Sigmoid colon (tissue), 7 donors: ENCODE measurements around the gene LYL1. TPM values are rescaled to one million over a fixed set of nuclear protein-coding genes. Genes with fewer than 3 reads are reported as not detected.

Source experiments
- DNase-seq: peaks from one replicate; pipeline ENCODE4 v3.0.0-alpha.2; 2019
- H3K27ac ChIP-seq, 4 donors: fragments of 200-600 bp; sonication (generic); one replicate each; pipeline ENCODE4 v1.5.1; 2016 to 2019; ENCODE audit warnings: mild to moderate bottlenecking in 1 of 4
- H3K27me3 ChIP-seq, 3 donors: fragments of 200-600 bp; sonication (generic); one replicate each; pipeline ENCODE4 v1.5.1; 2019; ENCODE audit warnings: mild to moderate bottlenecking in 1 of 3
- H3K36me3 ChIP-seq, 4 donors: fragments of 200-600 bp; sonication (generic); one replicate each; pipeline ENCODE4 v1.5.1; 2016 to 2019
- H3K4me1 ChIP-seq, 4 donors: fragments of 200-600 bp; sonication (generic); one replicate each; pipeline ENCODE4 v1.5.1; 2017 to 2019
- H3K4me3 ChIP-seq, 4 donors: fragments of 200-600 bp; sonication (generic); one replicate each; pipeline ENCODE4 v1.5.1; 2017 to 2019; ENCODE audit warnings: mild to moderate bottlenecking in 2 of 4, moderate library complexity in 1 of 4
- H3K9me3 ChIP-seq, 4 donors: fragments of 200-600 bp in 3 of 4; sonication (generic) in 3 of 4; one replicate each; pipeline versions ENCODE4 v1.5.1 to v1.6.1; 2013 to 2019
- CTCF ChIP-seq, 4 experiments: fragments of 450-650 bp in 3 of 4; fragments of 200-600 bp in 1 of 4; IDR thresholded peaks; one replicate each; pipeline ENCODE4 v1.5.1; 2016 to 2019; ENCODE audit warnings: antibody characterized with exemption in 4 of 4, mild to moderate bottlenecking in 3 of 4, moderate library complexity in 2 of 4
- EP300 ChIP-seq, 4 donors: sonication (generic); formaldehyde crosslinking; IDR thresholded peaks; one replicate each; pipeline ENCODE4 v1.6.1; 2017; ENCODE audit warnings: antibody characterized with exemption in 4 of 4
- POLR2A ChIP-seq, 2 donors: fragments of 450-650 bp; IDR thresholded peaks; one replicate each; pipeline ENCODE4 v1.6.1; 2016; ENCODE audit warnings: antibody characterized with exemption in 2 of 2, mild to moderate bottlenecking in 2 of 2, moderate library complexity in 2 of 2
- POLR2AphosphoS5 ChIP-seq, 4 donors: sonication (generic); formaldehyde crosslinking; IDR thresholded peaks; one replicate each; pipeline ENCODE4 v1.6.1; 2017; ENCODE audit warnings: antibody characterized with exemption in 4 of 4
- WGBS, 2 donors: extraction: QIAGEN DNeasy Blood & Tissue Kit; methylation state at CpG; one replicate each; pipeline ENCODE4 v1.1.7; 2013; 5-methylcytosine and 5-hydroxymethylcytosine counted together
- intact Hi-C: fragments of 100-400 bp; cut with DNase I; formaldehyde crosslinking; loops from one replicate; pipeline ENCODE4 v1.15.1; 2023
- polyA plus RNA-seq, 3 donors: library from polyadenylated mRNA; stranded (reverse); fragments of 200-250 nt; gene quantifications; one replicate each; pipeline ENCODE4 v1.2.3, GENCODE V29; 2013
- total RNA-seq, 4 donors: library from RNA; depleted of rRNA; stranded (reverse); fragments of >200 nt; gene quantifications; one replicate each; pipeline ENCODE4 v1.1.0, GENCODE V29; 2016
- donor health status: healthy with polysubstance abuse.
- donor health status: Bipolar disorder and iron deficiency.
- donor health status: healthy.

LYL1 gene
- total and polyA plus RNA-seq, 7 donors: 3.0 to 18.4 (median 13.8) TPM

GRCh38 chr19:13122980-13123957 lies 20.6 kb upstream of the LYL1 start:
- no peak for DNase-seq
- H3K27me3 ChIP-seq: no peaks in the 10 kb centered on the region
- no peak overlapping the region for H3K4me3 ChIP-seq
- no peaks in the 10 kb centered on the region for H3K9me3 ChIP-seq
- peaks cover 0 to 7% (median 0%) of the 10 kb centered on the region in 4 donors for H3K36me3 ChIP-seq
- H3K4me1 ChIP-seq: peaks cover 0 to 23% (median 20%) of the 10 kb centered on the region in 4 donors
- intact Hi-C loops: no loop called here
- 96% methylated on average over 20 of the region's 20 CpGs for WGBS, 2 donors
- TF ChIP-seq CTCF (IDR thresholded peaks at IDR 0.05): no peak
- TF ChIP-seq POLR2AphosphoS5 (IDR thresholded peaks at IDR 0.05): no peak
- H3K27ac ChIP-seq: no peak overlapping the region

GRCh38 chr19:13122275-13122878 lies 19.7 kb upstream of the LYL1 start:
- TF ChIP-seq POLR2A (IDR thresholded peaks at IDR 0.05): no peak
- TF ChIP-seq CTCF (IDR thresholded peaks at IDR 0.05): no peak
- TF ChIP-seq EP300 (IDR thresholded peaks at IDR 0.05): no peak
- TF ChIP-seq POLR2AphosphoS5 (IDR thresholded peaks at IDR 0.05): no peak
- Histone ChIP-seq H3K9me3 (no peaks in the 10 kb centered on the region), H3K4me3 (no peak overlapping the region), H3K4me1 (peaks cover 0 to 26% (median 24%) of the 10 kb centered on the region in 4 donors), H3K36me3 (peaks cover 0 to 7% (median 0%) of the 10 kb centered on the region in 4 donors), H3K27ac (no peak overlapping the region), H3K27me3 (no peaks in the 10 kb centered on the region)
- intact Hi-C loops: no loop called here
- WGBS, 2 donors: 79 to 87% methylated on average over 13 of the region's 13 CpGs
- no peak for DNase-seq

GRCh38 chr19:13121551-13122274 lies 19.1 kb upstream of the LYL1 start:
- TF ChIP-seq EP300 (IDR thresholded peaks at IDR 0.05) (no peak), POLR2AphosphoS5 (IDR thresholded peaks at IDR 0.05) (no peak), CTCF (IDR thresholded peaks at IDR 0.05) (no peak), POLR2A (IDR thresholded peaks at IDR 0.05) (no peak)

GRCh38 chr19:13120817-13121216 lies 18.2 kb upstream of the LYL1 start:
- WGBS, 2 donors: 87% methylated on average over 10 of the region's 10 CpGs
- no peak overlapping the region for H3K27ac ChIP-seq
- no peaks in the 10 kb centered on the region for H3K27me3 ChIP-seq
- no peaks in the 10 kb centered on the region for H3K9me3 ChIP-seq
- no peak overlapping the region for H3K4me3 ChIP-seq
- peaks cover 0 to 37% (median 35%) of the 10 kb centered on the region in 4 donors for H3K4me1 ChIP-seq
- no peak for TF ChIP-seq EP300 (IDR thresholded peaks at IDR 0.05)
- TF ChIP-seq CTCF (IDR thresholded peaks at IDR 0.05): no peak
- TF ChIP-seq POLR2A (IDR thresholded peaks at IDR 0.05): no peak
- no peak for TF ChIP-seq POLR2AphosphoS5 (IDR thresholded peaks at IDR 0.05)
- intact Hi-C loops: no loop called here
- peaks cover 0 to 3% (median 0%) of the 10 kb centered on the region in 4 donors for H3K36me3 ChIP-seq
- DNase-seq: no peak

More at GRCh38 chr19:13121551-13122274, 19.1 kb upstream of the LYL1 start:
- intact Hi-C loops: no loop called here
- Histone ChIP-seq H3K9me3 (no peaks in the 10 kb centered on the region), H3K36me3 (peaks cover 0 to 7% (median 0%) of the 10 kb centered on the region in 4 donors), H3K27ac (no peak overlapping the region), H3K4me1 (peaks cover 0 to 33% (median 30%) of the 10 kb centered on the region in 4 donors), H3K27me3 (no peaks in the 10 kb centered on the region), H3K4me3 (no peak overlapping the region)
- 83 to 85% methylated on average over 18 of the region's 18 CpGs for WGBS, 2 donors
- DNase-seq: no peak
